Stimulated activated CD4-positive, alpha-beta T cell treated with anti-CD3 and anti-CD28 coated beads, Interleukin-12 subunit alpha, Interleukin-12 subunit beta, amount 100 ng/mL, for 24 hours (primary cell): Measurements from ENCODE around the gene PGM1.
A peak's percentile ranks its signal among the peaks of the same experiment; 100 is the strongest.

Experiments used
- DNase-seq, 2 experiments: peaks; one replicate each; pipeline ENCODE4 v3.0.0-alpha.2; 2020; ENCODE audit warnings: low read depth in 2 of 2

The PGM1 gene

GRCh38 chr1:63665824-63666223 lies 72.6 kb downstream of the PGM1 start:
- DNase-seq = no peak

GRCh38 chr1:63668298-63668697 lies 75.1 kb downstream of the PGM1 start:
- no peak for DNase-seq

DNA sequence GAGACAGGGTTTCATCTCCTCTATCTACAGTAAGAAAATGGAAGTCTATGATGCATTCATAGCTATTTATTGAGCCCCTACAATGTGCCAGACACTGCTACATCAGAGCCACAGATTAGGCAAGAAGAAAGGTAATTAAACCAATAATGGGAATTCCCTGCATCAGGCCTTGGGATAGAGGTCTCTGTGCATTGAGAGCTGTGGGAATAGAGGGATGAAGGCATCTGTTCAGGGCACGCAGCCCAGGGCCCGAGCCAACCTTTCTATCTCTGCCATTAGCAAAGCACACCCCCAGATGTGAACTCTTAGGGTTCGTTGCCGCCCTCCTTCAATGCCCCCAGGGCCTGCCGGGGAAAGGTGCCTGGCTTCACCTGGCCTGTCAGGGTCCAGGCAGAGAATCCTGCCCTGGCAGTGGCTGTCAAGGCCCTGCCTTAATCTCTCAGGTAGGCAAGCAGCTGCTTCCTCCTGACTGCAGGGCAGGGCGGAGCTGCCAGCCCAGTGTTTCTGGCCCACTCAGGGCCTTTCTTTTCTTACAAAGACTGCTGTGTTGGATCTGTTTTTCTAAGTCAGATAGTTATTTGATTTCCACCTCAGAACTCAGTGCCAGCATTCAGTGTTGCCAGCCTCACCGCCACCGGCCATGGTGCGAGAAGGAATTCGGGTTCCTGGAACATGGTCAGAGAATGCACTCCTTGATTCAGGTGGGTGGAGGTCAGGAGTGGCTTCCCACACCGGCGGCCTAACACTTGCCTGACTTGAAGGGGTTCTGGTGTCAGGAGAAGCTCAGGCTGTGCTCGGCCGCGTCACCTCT lies 76.1 kb downstream of the PGM1 start:
- no peak for DNase-seq

DNA sequence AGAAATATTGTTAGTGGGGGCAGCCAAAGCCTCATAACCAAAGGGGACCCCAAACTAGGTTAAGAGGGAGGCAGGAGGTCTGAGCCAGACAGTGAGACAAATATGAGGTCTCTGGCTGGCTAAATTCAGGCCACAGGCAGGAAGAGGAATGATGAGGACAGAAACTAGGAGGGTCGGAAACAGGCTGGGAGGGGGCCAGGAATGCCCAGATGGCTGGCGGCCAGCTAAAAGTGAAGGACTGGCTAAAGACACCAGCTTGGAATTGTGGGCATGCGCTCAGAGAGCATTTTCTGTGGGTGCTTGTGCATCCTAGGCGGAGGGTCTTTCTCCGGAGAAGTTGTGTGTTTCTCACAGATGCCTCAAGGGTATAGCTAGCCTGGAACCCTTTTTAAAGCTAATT lies 77.0 kb downstream of the PGM1 start:
- no peak for DNase-seq

DNA sequence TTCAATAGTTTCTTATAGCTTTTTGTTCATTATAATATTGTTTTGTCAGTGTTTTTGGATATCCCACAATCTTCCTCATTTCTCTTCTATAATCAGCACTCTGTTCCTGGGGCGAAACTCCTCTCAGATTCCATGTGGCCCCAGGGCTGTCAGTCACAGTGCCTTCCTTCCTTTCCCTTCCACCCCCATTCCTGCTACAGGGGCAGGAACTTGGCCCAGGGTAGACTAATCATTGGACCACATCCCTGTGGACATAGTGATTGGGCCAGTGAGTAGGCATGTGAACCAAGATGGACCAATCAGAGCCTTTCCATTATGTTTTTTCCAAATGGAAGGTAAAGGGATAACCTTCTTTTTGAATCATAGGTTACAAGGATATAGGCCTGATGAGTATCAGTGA lies 78.3 kb downstream of the PGM1 start:
- no peak for DNase-seq

DNA sequence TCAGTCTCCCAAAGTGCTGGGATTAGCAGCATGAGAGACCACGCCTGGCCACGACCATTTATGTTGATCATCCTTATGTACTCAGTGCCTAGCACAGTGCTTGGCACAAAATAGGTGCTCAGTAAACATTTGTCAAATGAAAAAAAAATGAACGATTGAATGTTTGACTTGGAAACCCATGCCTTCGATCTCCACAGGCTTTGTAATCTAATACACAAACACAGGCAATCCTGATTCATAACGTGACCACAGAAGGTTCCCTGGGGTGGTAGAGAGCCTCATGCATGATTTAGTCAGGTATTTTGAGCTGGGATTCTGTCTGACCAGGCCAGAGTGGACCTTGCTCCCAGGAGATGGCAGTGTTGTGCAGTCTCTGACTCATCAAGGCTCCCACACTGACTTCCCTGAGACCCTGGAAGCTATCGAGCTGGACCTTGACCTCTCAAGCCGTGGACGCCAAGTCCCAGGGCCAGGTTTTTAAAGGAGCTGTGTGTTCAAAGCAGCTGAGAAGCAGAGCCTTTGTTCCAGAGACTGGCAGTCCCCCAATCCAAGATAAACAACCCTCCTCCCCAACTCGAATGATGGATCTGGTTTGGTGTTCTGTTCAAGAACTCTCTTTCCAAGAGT lies 81.1 kb downstream of the PGM1 start:
- no peak for DNase-seq

GRCh38 chr1:63674865-63675419 lies 81.7 kb downstream of the PGM1 start:
- no peak for DNase-seq

DNA sequence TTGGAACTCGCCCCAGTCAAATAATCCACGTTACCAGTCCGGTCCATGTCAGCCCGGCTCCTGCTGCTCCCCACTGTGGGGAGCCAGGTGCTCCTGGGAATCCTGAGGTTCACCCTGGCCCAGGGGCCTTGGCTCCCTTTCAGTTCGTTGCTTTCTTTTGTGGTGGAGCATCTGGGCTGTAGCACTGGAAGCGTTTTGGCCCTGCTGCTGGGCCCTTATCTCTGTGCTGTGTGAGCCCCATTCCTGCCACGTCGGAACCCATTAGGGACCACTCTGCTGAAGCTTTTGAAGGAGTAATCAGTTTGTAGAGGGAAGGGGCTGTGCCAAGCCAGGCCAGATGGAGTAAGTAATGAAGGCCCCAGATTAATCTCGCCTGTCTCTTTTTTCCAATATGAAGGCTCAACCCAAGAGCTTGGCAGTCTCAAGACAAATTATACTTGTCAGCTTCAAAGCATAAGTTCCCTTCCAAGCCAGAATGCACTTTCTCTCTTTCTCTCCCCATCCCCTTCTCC lies 82.3 kb downstream of the PGM1 start:
- DNase-seq = no peak

DNA sequence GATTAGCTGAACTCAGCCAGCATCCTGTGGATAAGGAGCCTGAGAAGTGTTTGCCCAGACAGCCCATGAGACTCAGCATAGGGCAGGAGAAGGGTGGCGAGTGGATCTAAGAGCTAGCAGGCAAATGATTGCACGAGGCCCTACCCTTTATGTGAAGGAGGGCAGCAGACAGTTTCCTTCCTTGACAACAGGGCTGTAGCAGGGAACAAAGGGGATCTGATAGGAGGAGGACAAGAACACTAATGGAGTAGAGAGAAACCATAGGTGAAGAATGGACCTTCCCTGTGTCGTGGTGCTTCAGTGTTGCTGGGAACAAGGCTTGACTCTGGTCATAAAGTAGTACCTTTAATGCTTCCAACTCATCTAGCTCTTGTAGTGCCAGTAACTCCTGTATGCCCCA lies 84.3 kb downstream of the PGM1 start:
- no peak for DNase-seq

- no peak for DNase-seq
These were observed 85.0 kb downstream of the PGM1 start for GRCh38 chr1:63678200-63678599.

DNA sequence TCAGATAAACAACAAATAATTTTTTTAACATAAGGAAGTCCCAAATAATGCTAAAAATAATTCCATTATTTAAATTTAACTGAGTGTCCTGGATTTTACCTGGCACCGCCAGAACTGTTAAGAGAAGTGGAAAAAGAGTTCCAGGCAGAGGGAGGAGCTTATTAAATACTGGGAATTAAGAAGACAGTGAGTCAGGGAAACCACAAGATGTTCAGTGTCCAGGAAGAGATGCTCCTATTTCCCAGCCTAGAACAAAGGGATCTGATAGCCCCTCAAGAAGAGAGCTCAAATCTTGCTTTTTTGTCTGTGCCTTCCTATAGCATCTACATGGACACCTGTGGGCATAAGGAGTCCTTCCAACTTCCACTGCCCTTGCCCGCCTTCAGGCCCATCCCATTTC lies 85.9 kb downstream of the PGM1 start:
- DNase-seq = no peak

- DNase-seq = no peak
These were observed 86.4 kb downstream of the PGM1 start for GRCh38 chr1:63679589-63679988.

- DNase-seq = no peak
These were observed 89.7 kb downstream of the PGM1 start for GRCh38 chr1:63682936-63683335.

DNA sequence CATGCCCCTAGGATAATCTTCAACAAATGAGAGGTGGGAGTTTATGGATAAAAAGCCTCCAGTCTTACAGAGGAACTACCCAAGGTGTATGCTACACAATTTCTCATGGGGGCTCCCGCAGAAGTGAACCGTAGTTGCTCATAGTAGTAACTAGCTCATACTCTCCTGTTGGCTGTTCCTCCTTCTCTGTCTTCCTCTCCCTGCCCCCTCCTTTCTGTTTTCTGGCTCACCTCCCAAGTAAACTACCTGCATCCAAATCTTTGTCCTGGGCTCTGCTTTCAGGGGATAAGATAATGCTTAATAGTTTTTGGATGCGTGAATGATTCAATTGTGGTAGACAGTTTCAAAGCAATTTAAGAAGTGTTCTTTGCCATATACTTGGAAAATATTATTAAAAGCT lies 90.5 kb downstream of the PGM1 start:
- DNase-seq = no peak

DNA sequence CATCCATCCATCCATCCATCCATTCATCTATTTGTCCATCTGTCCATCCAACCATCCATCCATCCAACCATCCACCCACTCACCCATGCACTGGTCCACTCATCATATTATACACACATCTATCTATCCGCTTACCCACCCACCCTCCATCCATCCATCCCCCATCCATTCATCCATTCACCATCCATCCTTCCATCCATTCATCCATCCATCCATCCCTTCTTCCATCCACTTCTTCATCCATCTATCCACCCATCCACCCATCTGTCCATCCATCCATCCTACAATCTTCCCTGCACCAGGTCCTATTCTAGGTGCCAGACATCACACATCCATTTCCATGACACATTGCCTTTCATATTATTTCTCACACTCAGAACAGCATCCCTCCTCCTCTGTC lies 93.5 kb downstream of the PGM1 start:
- DNase-seq = no peak

GRCh38 chr1:63688302-63688890 lies 95.2 kb downstream of the PGM1 start:
- no peak for DNase-seq

DNA sequence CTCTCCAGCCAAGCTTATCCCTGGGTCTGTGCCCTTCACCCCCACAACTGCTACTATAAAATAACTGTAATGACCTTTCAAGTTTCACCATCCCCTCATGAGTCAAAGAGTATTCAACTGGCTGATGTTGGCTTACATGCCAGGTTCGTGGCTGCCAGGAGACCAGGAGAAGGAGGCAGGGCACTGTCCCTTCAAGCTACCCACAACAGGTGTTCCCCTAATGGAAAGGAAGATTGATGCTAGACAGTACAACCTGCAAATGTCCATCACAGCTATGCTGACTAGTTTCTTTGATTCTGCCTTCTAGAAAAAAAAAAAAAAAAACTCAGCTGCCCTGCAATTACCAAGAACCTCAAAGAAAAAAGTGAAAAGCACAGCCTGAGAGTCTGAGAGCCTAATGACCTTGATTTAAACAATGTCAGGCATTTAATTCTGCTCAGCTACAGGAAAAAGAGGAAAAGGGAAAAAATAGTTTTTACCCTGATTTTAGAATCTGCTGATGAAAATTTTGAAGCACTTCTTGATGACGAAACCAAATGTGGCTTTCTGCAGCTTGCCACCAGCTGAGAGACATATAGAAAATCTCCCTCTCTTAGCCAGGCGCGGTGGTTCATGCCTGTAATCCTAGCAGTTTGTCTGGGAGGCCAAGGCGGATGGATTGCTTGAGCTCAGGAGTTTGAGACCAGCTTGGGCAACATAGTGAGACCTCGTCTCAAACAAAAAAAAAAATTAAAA lies 97.9 kb downstream of the PGM1 start:
- DNase-seq = no peak

GRCh38 chr1:63691701-63692425 lies 98.7 kb downstream of the PGM1 start:
- DNase-seq = peak in 1 of 2 experiments; percentile 7

DNA sequence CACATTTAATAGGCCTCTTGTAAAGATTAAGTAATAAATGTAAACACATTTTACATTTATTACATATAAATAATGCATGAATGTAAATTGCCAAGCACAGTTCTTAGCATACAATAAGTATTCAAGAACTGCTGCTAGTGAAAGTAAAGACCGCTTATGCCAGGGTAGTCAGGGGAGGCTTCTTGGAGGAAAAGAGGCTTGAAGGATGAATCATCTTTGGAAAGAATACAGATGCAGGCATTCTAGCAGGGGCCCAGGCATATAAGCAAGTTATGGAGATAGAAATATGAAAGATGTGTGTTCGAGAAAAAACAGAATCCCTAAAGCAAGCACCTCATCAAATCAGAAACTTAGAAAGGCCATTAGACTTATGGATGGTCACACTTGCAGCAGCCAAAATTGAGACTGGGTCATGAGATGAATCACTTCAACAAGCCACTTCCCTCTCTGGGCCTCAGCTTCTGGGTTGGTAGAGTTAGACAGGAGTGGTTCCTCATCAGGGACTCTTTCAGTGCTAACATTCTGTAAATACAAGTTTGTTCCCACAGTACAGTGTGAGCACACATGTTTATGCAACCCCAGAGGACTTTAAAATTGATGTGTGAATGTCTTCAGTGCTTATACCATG lies 100.8 kb downstream of the PGM1 start:
- DNase-seq = no peak

GRCh38 chr1:63698001-63698838 lies 105.0 kb downstream of the PGM1 start:
- DNase-seq = no peak
